HFFc6 (cell line): ENCODE data around the gene RNF214. TPM values are rescaled to one million over a fixed set of nuclear protein-coding genes. Genes with fewer than 3 reads are reported as not detected.
"Not testable (repeated sequence)": the region's sequence is repeated elsewhere in the genome, so short reads cannot be mapped to it uniquely, and the experiment has no call there.

Experiments
- DNase-seq: peaks from one replicate; pipeline ENCODE4 v3.0.0-alpha.2; 2018
- H3K27ac Mint-ChIP-seq: 2 replicates; pipeline ENCODE4 v1.8.0; 2020; ENCODE audit warnings: mild to moderate bottlenecking, mixed read lengths
- H3K27me3 Mint-ChIP-seq: 2 replicates; pipeline ENCODE4 v1.8.0; 2021; ENCODE audit warnings: mild to moderate bottlenecking, moderate library complexity, mixed read lengths; ENCODE audit not compliant: insufficient read depth
- H3K36me3 Mint-ChIP-seq: 2 replicates; pipeline ENCODE4 v1.8.0; 2021; ENCODE audit warnings: low read depth, mixed read lengths
- H3K4me1 Mint-ChIP-seq: 2 replicates; pipeline ENCODE4 v1.8.0; 2020; ENCODE audit warnings: low read depth, mixed read lengths
- H3K4me3 Mint-ChIP-seq: 2 replicates; pipeline ENCODE4 v1.8.0; 2020; ENCODE audit warnings: mild to moderate bottlenecking, moderate library complexity, mixed read lengths
- H3K9me3 Mint-ChIP-seq: 2 replicates; pipeline ENCODE4 v1.8.0; 2020; ENCODE audit warnings: mild to moderate bottlenecking, mixed read lengths
- CTCF ChIP-seq: fragments of 200-600 bp; sonication (generic); IDR thresholded peaks from 2 replicates; pipeline ENCODE4 v1.5.0; 2021; ENCODE audit warnings: antibody characterized with exemption, mild to moderate bottlenecking
- long read RNA-seq: library from polyadenylated mRNA; unstranded; transcript quantifications from one replicate; pipeline ENCODE4 v2.0.0, GENCODE V29; 2019
- total RNA-seq, 6 experiments: library from RNA; stranded (reverse); fragmentation: NEBNext Ultra II Directional; extraction: Animal tissue kit (Norgen Biotek cat#: 25700); gene quantifications; 2 replicates in 1 of 6; 3 replicates in 5 of 6; pipeline ENCODE4 v1.2.3, GENCODE V29; 2021

Gene RNF214
- 10 to 100 TPM; 17.7 to 25.6 (median 22.1) TPM for total RNA-seq
- long read RNA-seq, partial matches to known transcripts = 4 of 7 reads
- long read RNA-seq, other reads (novel, unspliced or antisense) = 2 of 7 reads

GRCh38 chr11:117232092-117232878 is at the start of gene RNF214:
TSS of gene RNF214 (plus strand) at chr11:117232671. CDS start at chr11:117234273, 1,602 bp downstream.
- Mint-ChIP-seq H3K27ac (peak within 1 kb of the TSS; percentile 97), H3K27me3 (no peaks in the 10 kb centered on the region; the same call in 1 of the 2 replicates), H3K4me1 (peaks cover 35% of the 10 kb centered on the region), H3K9me3 (no peaks in the 10 kb centered on the region), H3K4me3 (peak within 1 kb of the TSS; percentile 95), H3K36me3 (peaks cover 5% of the 10 kb centered on the region)
- peak; percentile 91 for TF ChIP-seq CTCF
- peak; percentile 26 for DNase-seq

DNA sequence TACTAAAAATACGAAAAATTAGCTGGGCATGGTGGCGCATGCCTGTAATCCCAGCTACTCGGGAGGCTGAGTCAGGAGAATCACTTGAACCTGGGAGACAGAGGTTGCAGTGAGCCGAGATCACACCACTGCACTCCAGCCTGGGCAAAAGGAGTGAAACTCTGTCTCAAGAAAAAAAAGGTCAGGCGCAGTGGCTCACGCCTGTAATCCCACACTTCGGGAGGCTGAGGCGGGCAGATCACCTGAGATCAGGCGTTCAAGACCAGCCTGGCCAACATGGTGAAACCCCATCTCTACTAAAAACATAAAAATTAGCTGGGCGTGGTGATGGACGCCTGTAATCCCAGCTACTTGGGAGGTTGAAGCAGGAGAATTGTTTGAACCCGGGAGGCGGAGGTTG is 49.3 kb upstream of the RNF214 start:
- not testable (repeated sequence) for H3K27ac Mint-ChIP-seq, DNase-seq, H3K9me3 Mint-ChIP-seq, H3K4me3 Mint-ChIP-seq, H3K36me3 Mint-ChIP-seq, H3K27me3 Mint-ChIP-seq
- peaks cover 25% of the 10 kb centered on the region for H3K4me1 Mint-ChIP-seq

DNA sequence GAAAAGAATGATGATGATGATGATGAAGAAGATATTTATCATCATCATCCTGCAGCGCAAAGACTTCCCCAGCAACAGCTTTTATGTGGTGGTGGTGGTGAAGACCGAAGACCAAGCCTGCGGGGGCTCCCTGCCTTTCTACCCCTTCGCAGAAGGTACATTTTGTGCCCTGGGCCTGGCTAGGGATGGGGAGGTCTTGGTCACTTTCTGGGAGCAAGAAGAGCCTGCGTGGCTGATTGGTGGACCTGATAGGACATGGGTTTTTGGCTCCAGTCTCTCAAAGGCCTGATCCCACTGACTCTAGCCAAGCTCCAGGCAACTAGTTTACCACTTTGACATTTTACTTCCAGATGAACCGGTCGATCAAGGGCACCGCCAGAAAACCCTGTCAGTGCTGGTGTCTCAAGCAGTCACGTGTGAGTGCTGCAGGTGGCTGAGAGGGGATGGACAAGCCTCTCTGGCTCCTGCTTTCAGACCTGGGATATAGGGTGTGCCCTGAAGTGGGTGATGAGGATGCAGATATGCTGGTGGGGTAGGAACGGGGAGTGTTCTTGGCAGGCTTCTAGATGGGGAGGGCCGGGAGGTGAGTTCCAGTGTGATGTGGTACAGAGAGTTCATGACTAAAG is 48.6 kb upstream of the RNF214 start:
- no peak overlapping the region for H3K27ac Mint-ChIP-seq
- peaks cover 21% of the 10 kb centered on the region for H3K4me1 Mint-ChIP-seq
- no peak for TF ChIP-seq CTCF
- H3K9me3 Mint-ChIP-seq = no peaks in the 10 kb centered on the region
- peaks cover 5% of the 10 kb centered on the region; the same call in 1 of the 2 replicates for H3K36me3 Mint-ChIP-seq
- no peak overlapping the region for H3K4me3 Mint-ChIP-seq
- DNase-seq = no peak
- H3K27me3 Mint-ChIP-seq = no peaks in the 10 kb centered on the region; the same call in 1 of the 2 replicates

DNA sequence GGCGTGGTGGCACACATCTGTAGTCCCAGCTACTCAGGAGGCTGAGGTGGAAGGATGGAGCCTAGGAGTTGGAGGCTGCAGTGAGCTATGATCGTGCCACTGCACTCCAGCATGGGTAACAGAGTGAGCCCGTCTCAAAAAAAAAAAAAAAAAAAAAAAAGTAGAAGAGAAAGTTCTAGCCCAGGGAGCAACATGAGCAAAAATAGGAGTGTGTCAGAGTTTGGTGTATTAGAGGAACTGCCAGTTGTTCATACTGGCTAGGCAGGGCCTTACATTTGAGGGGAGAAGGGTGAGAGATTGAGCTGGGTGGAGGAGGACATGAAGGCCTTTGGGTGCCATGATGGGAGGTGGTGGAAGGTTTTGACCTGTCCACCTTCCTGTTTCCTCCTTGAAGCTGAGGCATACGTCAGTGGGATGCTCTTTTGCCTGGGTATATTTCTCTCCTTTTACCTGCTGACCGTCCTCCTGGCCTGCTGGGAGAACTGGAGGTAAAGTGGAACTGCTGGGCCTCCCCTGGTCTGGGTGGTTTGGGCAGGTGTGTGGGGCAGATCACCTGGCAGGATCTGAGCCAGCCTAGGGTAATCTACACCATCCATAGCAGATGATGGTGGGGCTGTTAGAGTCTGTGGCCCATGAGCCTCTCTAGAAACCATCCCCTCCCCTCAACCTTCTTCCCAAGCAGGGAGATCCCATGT is 46.6 kb upstream of the RNF214 start:
- no peak for DNase-seq
- TF ChIP-seq CTCF = no peak
- H3K36me3 Mint-ChIP-seq = peaks cover 5% of the 10 kb centered on the region; the same call in 1 of the 2 replicates
- H3K4me1 Mint-ChIP-seq = peaks cover 5% of the 10 kb centered on the region
- H3K27ac Mint-ChIP-seq = no peak overlapping the region
- no peak overlapping the region for H3K4me3 Mint-ChIP-seq
- no peaks in the 10 kb centered on the region for H3K9me3 Mint-ChIP-seq
- no peaks in the 10 kb centered on the region; the same call in none of the 2 replicates for H3K27me3 Mint-ChIP-seq

DNA sequence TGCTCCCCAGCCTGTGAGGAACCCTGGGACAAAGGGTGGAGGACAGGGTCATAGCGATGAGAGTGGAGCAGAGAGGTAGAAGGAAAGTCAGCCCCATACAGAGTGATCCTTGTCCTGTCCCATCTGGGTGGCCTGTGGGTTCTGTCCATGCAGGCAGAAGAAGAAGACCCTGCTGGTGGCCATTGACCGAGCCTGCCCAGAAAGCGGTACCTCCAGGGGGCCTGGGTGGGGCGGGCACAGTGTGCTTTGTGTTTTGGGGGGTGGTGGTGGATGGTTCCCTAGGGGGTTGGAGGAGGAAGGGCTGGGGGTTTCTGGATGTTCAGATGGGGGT is 46.1 kb upstream of the RNF214 start:
- Mint-ChIP-seq H3K9me3 (no peaks in the 10 kb centered on the region), H3K4me3 (no peak overlapping the region), H3K27me3 (no peaks in the 10 kb centered on the region; the same call in none of the 2 replicates), H3K36me3 (peaks cover 5% of the 10 kb centered on the region; the same call in 1 of the 2 replicates), H3K4me1 (no peaks in the 10 kb centered on the region; the same call in 1 of the 2 replicates), H3K27ac (no peak overlapping the region)
- no peak for TF ChIP-seq CTCF
- no peak for DNase-seq
